HEK293T (cell line): Measurements from ENCODE around the gene TFDP1.

Experiments
- CTBP1 ChIP-seq: fragments of 450-650 bp; IDR thresholded peaks from 2 replicates; pipeline ENCODE4 v1.6.1; 2016; ENCODE audit warnings: borderline replicate concordance
- FOXK2 ChIP-seq: fragments of 450-650 bp; IDR thresholded peaks from 2 replicates; pipeline ENCODE4 v1.6.1; 2016; ENCODE audit warnings: mild to moderate bottlenecking
- FOXM1 ChIP-seq: fragments of 450-650 bp; IDR thresholded peaks from 2 replicates; pipeline ENCODE4 v1.6.1; 2017; ENCODE audit warnings: mild to moderate bottlenecking, borderline replicate concordance
- L3MBTL2 ChIP-seq: fragments of 450-650 bp; conservative IDR thresholded peaks from 2 replicates; pipeline ENCODE4 v1.6.1; 2016; ENCODE audit warnings: mild to moderate bottlenecking
- TARDBP ChIP-seq: fragments of 450-650 bp; IDR thresholded peaks from 2 replicates; pipeline ENCODE4 v1.6.1; 2016

- TF ChIP-seq TARDBP (peak; percentile 59; the same call in 1 of the 2 replicates), CTBP1 (no peak), FOXM1 (no peak), L3MBTL2 (no peak), FOXK2 (no peak)
Measured at GRCh38 chr13:113613789-113614379, 29.3 kb downstream of the TFDP1 start.
